Femur (tissue), 1 donor: Measurements from ENCODE around the gene TTF2.

Experiments
- DNase-seq: peaks from one replicate; pipeline ENCODE4 v3.0.0-alpha.2; 2017

The TTF2 gene

GRCh38 chr1:117059678-117060440 is at the start of gene TTF2:
Gene TTF2 (plus strand): TSS chr1:117060326. CDS start chr1:117060347, 21 bp downstream.
- peak; percentile 97 for DNase-seq

GRCh38 chr1:117011334-117011733 is 48.8 kb upstream of the TTF2 start:
- DNase-seq, result no peak

- no peak for DNase-seq
Observed at GRCh38 chr1:117013309-117013858, 46.7 kb upstream of the TTF2 start.

- DNase-seq, result no peak
Observed at GRCh38 chr1:117014209-117014608, 45.9 kb upstream of the TTF2 start.

GRCh38 chr1:117015724-117016123 is 44.4 kb upstream of the TTF2 start:
- DNase-seq, result no peak

- DNase-seq, result no peak
Observed at GRCh38 chr1:117017062-117017461, 43.1 kb upstream of the TTF2 start.

GRCh38 chr1:117017648-117018047 is 42.5 kb upstream of the TTF2 start:
- DNase-seq, result peak; percentile 44

- DNase-seq, result no peak
Observed at GRCh38 chr1:117020526-117021156, 39.5 kb upstream of the TTF2 start.

- DNase-seq, result no peak
Observed at GRCh38 chr1:117022114-117022513, 38.0 kb upstream of the TTF2 start.

- no peak for DNase-seq
Observed at GRCh38 chr1:117025568-117025967, 34.6 kb upstream of the TTF2 start.

- no peak for DNase-seq
Observed at GRCh38 chr1:117026361-117026760, 33.8 kb upstream of the TTF2 start.

GRCh38 chr1:117029685-117030084 is 30.4 kb upstream of the TTF2 start:
- DNase-seq, result no peak

- DNase-seq, result no peak
Observed at GRCh38 chr1:117030271-117030877, 29.8 kb upstream of the TTF2 start.

- DNase-seq, result no peak
Observed at GRCh38 chr1:117032266-117032665, 27.9 kb upstream of the TTF2 start.

GRCh38 chr1:117032681-117033539 is 27.2 kb upstream of the TTF2 start:
- DNase-seq, result no peak

- no peak for DNase-seq
Observed at GRCh38 chr1:117033772-117034171, 26.4 kb upstream of the TTF2 start.

- no peak for DNase-seq
Observed at GRCh38 chr1:117034791-117035290, 25.3 kb upstream of the TTF2 start.

- DNase-seq, result no peak
Observed at GRCh38 chr1:117036018-117036461, 24.1 kb upstream of the TTF2 start.

GRCh38 chr1:117037802-117038201 is 22.3 kb upstream of the TTF2 start:
- DNase-seq, result no peak

GRCh38 chr1:117038236-117038635 is 21.9 kb upstream of the TTF2 start:
- no peak for DNase-seq

GRCh38 chr1:117044217-117044616 is 15.9 kb upstream of the TTF2 start:
- DNase-seq, result no peak

- no peak for DNase-seq
Observed at GRCh38 chr1:117045644-117046043, 14.5 kb upstream of the TTF2 start.

GRCh38 chr1:117046781-117047180 is 13.3 kb upstream of the TTF2 start:
- DNase-seq, result no peak
